Measurements from ENCODE around the gene GCNA.
"Not testable (repeated sequence)": the region's sequence is repeated elsewhere in the genome, so short reads cannot be mapped to it uniquely, and the experiment has no call there.

The GCNA gene

GRCh38 chrX:71558920-71559319, 19.3 kb upstream of the GCNA start:
- no peak for DNase-seq (ENCODE audit: low read depth in 2 of 2)

GRCh38 chrX:71559773-71560172, 18.5 kb upstream of the GCNA start:
- DNase-seq (ENCODE audit: low read depth in 2 of 2): not testable (repeated sequence)

GRCh38 chrX:71563921-71564320, 14.3 kb upstream of the GCNA start:
- no peak for DNase-seq (ENCODE audit: low read depth in 2 of 2)

GRCh38 chrX:71565474-71566041, 12.7 kb upstream of the GCNA start:
- no peak for DNase-seq (ENCODE audit: low read depth in 2 of 2)

GRCh38 chrX:71571390-71571789, 6.8 kb upstream of the GCNA start:
- DNase-seq (ENCODE audit: low read depth in 2 of 2): not testable (repeated sequence)

GRCh38 chrX:71573590-71573989, 4.6 kb upstream of the GCNA start:
- DNase-seq (ENCODE audit: low read depth in 2 of 2): no peak

GRCh38 chrX:71577682-71578081, 555 bp upstream of the GCNA start:
- no peak for DNase-seq (ENCODE audit: low read depth in 2 of 2)

GRCh38 chrX:71579136-71579989, 1.1 kb downstream of the GCNA start:
- peak in 1 of 2 donors; percentile 13 for DNase-seq (ENCODE audit: low read depth in 2 of 2)

- DNase-seq (ENCODE audit: low read depth in 2 of 2): no peak
Measured at GRCh38 chrX:71579990-71580380, 1.7 kb downstream of the GCNA start.

GRCh38 chrX:71581210-71581609, 3.0 kb downstream of the GCNA start:
- DNase-seq (ENCODE audit: low read depth in 2 of 2): no peak

GRCh38 chrX:71586929-71587328, 8.7 kb downstream of the GCNA start:
- no peak for DNase-seq (ENCODE audit: low read depth in 2 of 2)

- DNase-seq (ENCODE audit: low read depth in 2 of 2): not testable (repeated sequence)
Measured at GRCh38 chrX:71593210-71593609, 15.0 kb downstream of the GCNA start.

GRCh38 chrX:71599965-71600364, 21.7 kb downstream of the GCNA start:
- DNase-seq (ENCODE audit: low read depth in 2 of 2): no peak

GRCh38 chrX:71603618-71604017, 25.4 kb downstream of the GCNA start:
- DNase-seq (ENCODE audit: low read depth in 2 of 2): no peak

- DNase-seq (ENCODE audit: low read depth in 2 of 2): no peak
Measured at GRCh38 chrX:71604141-71604540, 25.9 kb downstream of the GCNA start.

- no peak for DNase-seq (ENCODE audit: low read depth in 2 of 2)
Measured at GRCh38 chrX:71604796-71605568, 26.7 kb downstream of the GCNA start.

GRCh38 chrX:71606536-71607216, 28.4 kb downstream of the GCNA start:
- no peak for DNase-seq (ENCODE audit: low read depth in 2 of 2)

GRCh38 chrX:71607488-71607887, 29.3 kb downstream of the GCNA start:
- no peak for DNase-seq (ENCODE audit: low read depth in 2 of 2)

- DNase-seq (ENCODE audit: low read depth in 2 of 2): no peak
Measured at GRCh38 chrX:71609095-71609750, 31.0 kb downstream of the GCNA start.

- not testable (repeated sequence) for DNase-seq (ENCODE audit: low read depth in 2 of 2)
Measured at GRCh38 chrX:71611736-71612135, 33.5 kb downstream of the GCNA start.

GRCh38 chrX:71612256-71612655, 34.0 kb downstream of the GCNA start:
- DNase-seq (ENCODE audit: low read depth in 2 of 2): no peak

- DNase-seq (ENCODE audit: low read depth in 2 of 2): no peak
Measured at GRCh38 chrX:71615056-71615455, 36.8 kb downstream of the GCNA start.

Data from stimulated activated CD8-positive, alpha-beta memory T cell treated with anti-CD3 and anti-CD28 coated beads, Interleukin-7, amount 100 ng/mL, for 4 hours (primary cell).